ENCODE data around the gene CENPX. TPM values are rescaled to one million over a fixed set of nuclear protein-coding genes. Genes with fewer than 3 reads are reported as not detected.

CENPX gene
- total and polyA plus RNA-seq, 2 of the 13 experiments (the other 11 are each of a cell fraction or from before 2014, with no cell fraction given), result 92.7 to 170 TPM

- peak; percentile 74; the same call in 1 of the 2 replicates for TF ChIP-seq POGK (CRISPR knock-in tag; conservative IDR thresholded peaks at IDR 0.05)
- TF ChIP-seq SNRNP70 (IDR thresholded peaks at IDR 0.05; ENCODE audit: low read depth, low read length), result no peak
- peak; percentile 98 for TF ChIP-seq ZNF547 (CRISPR knock-in tag; IDR thresholded peaks at IDR 0.05)
- 0 out of 2 replicates have a peak, but pooled peaks have one; percentile 80 for TF ChIP-seq ZBTB49 (CRISPR knock-in tag; IDR thresholded peaks at IDR 0.05; ENCODE audit: borderline replicate concordance)
- peak; percentile 82 for TF ChIP-seq TFE3 (CRISPR knock-in tag; IDR thresholded peaks at IDR 0.05)
- TF ChIP-seq RELA (CRISPR knock-in tag; IDR thresholded peaks at IDR 0.05), result 0 out of 2 replicates have a peak, but pooled peaks have one; percentile 83
- TF ChIP-seq ZNF530 (CRISPR knock-in tag; IDR thresholded peaks at IDR 0.05; ENCODE audit: low read depth), result no peak; the same call in none of the 2 replicates
- peak; percentile 80; the same call in 1 of the 2 replicates for TF ChIP-seq ZNF619 (CRISPR knock-in tag; IDR thresholded peaks at IDR 0.05)
- TF ChIP-seq AGO2 (optimal IDR thresholded peaks at IDR 0.05; ENCODE audit: low read depth, low read length), result peak; percentile 99
- TF ChIP-seq ZNF850 (CRISPR knock-in tag; conservative IDR thresholded peaks at IDR 0.05), result no peak
- TF ChIP-seq ZMYM4 (CRISPR knock-in tag; IDR thresholded peaks at IDR 0.05), result peak; percentile 58; the same call in 1 of the 2 replicates
- no peak for TF ChIP-seq ZNF282 (IDR thresholded peaks at IDR 0.05; ENCODE audit: partially characterized antibody)
- TF ChIP-seq HHEX (CRISPR knock-in tag; IDR thresholded peaks at IDR 0.05), result peak; percentile 62
- peak; percentile 90; the same call in 1 of the 2 replicates for TF ChIP-seq PAF1 (CRISPR knock-in tag; IDR thresholded peaks at IDR 0.05)
- TF ChIP-seq REST (IDR thresholded peaks at IDR 0.05; ENCODE audit: borderline replicate concordance in 1 of 2, low read depth in 1 of 2, low read length in 2 of 2), result peak in 1 of 2 experiments; percentile 40; a peak in 1 of 4 replicates
- 0 out of 2 replicates have a peak, but pooled peaks have one; percentile 54 for TF ChIP-seq ZBTB3 (CRISPR knock-in tag; IDR thresholded peaks at IDR 0.05; ENCODE audit: borderline replicate concordance, low read depth)
Measured at GRCh38 chr17:81992306-81993102, 30.2 kb downstream of the CENPX start (continued).

All from HepG2 (cell line).